Neural cell (in vitro differentiated cells): ENCODE data around the gene DDX41.

ENCODE experiments used
- EP300 ChIP-seq: fragments of 450-650 bp; conservative IDR thresholded peaks from 2 replicates; pipeline ENCODE4 v1.6.1; 2014; ENCODE audit warnings: antibody characterized with exemption, mild to moderate bottlenecking, moderate library complexity; ENCODE audit not compliant: poor library complexity, severe bottlenecking
- MXI1 ChIP-seq: fragments of 450-650 bp; conservative IDR thresholded peaks from 2 replicates; pipeline ENCODE4 v1.6.1; 2014; ENCODE audit warnings: antibody characterized with exemption, mild to moderate bottlenecking; ENCODE audit not compliant: poor library complexity, severe bottlenecking
- POLR2AphosphoS5 ChIP-seq: IDR thresholded peaks from 2 replicates; pipeline ENCODE4 v1.6.1; 2012
- RAD21 ChIP-seq: fragments of 450-650 bp; conservative IDR thresholded peaks from 2 replicates; pipeline ENCODE4 v1.6.1; 2014; ENCODE audit warnings: antibody characterized with exemption, mild to moderate bottlenecking, moderate library complexity
- SMC3 ChIP-seq: fragments of 450-650 bp; conservative IDR thresholded peaks from 2 replicates; pipeline ENCODE4 v1.6.1; 2014; ENCODE audit warnings: antibody characterized with exemption, mild to moderate bottlenecking, moderate library complexity; ENCODE audit not compliant: poor library complexity
- TAF1 ChIP-seq: IDR thresholded peaks from 2 replicates; pipeline ENCODE4 v1.6.1; 2012; ENCODE audit warnings: low read depth
- TF ChIP-seq, protein P1 (sequence below): fragments of 450-650 bp; IDR thresholded peaks from 2 replicates; pipeline ENCODE4 v1.5.1; 2014; ENCODE audit warnings: antibody characterized with exemption, mild to moderate bottlenecking, moderate library complexity; ENCODE audit not compliant: poor library complexity, severe bottlenecking
- TF ChIP-seq, protein P2 (sequence below): IDR thresholded peaks from 2 replicates; pipeline ENCODE4 v1.6.1; 2012; ENCODE audit warnings: borderline replicate concordance

DNA sequence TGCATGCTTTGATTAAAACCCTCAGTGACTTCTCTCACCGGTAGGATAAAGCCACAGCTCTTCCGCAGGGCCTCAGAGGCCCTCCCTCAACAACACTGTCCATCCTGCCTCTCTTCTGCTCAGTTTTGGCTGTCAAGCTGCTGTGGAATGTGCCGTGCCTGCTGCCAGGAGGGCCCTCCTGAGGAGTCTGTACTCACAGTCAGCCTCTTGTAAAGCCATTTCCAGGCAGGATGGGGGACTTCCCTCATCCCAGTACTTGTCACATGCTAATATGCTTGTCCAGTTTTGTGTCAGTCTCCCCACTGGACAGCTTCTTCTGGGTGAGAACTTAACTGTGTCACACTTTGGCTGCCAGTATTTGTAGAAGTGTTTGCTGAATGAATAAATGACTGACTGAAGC lies 13.9 kb upstream of the DDX41 start:
- TF ChIP-seq, protein P1, sequence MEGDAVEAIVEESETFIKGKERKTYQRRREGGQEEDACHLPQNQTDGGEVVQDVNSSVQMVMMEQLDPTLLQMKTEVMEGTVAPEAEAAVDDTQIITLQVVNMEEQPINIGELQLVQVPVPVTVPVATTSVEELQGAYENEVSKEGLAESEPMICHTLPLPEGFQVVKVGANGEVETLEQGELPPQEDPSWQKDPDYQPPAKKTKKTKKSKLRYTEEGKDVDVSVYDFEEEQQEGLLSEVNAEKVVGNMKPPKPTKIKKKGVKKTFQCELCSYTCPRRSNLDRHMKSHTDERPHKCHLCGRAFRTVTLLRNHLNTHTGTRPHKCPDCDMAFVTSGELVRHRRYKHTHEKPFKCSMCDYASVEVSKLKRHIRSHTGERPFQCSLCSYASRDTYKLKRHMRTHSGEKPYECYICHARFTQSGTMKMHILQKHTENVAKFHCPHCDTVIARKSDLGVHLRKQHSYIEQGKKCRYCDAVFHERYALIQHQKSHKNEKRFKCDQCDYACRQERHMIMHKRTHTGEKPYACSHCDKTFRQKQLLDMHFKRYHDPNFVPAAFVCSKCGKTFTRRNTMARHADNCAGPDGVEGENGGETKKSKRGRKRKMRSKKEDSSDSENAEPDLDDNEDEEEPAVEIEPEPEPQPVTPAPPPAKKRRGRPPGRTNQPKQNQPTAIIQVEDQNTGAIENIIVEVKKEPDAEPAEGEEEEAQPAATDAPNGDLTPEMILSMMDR, result no peak
- TF ChIP-seq, protein P2, sequence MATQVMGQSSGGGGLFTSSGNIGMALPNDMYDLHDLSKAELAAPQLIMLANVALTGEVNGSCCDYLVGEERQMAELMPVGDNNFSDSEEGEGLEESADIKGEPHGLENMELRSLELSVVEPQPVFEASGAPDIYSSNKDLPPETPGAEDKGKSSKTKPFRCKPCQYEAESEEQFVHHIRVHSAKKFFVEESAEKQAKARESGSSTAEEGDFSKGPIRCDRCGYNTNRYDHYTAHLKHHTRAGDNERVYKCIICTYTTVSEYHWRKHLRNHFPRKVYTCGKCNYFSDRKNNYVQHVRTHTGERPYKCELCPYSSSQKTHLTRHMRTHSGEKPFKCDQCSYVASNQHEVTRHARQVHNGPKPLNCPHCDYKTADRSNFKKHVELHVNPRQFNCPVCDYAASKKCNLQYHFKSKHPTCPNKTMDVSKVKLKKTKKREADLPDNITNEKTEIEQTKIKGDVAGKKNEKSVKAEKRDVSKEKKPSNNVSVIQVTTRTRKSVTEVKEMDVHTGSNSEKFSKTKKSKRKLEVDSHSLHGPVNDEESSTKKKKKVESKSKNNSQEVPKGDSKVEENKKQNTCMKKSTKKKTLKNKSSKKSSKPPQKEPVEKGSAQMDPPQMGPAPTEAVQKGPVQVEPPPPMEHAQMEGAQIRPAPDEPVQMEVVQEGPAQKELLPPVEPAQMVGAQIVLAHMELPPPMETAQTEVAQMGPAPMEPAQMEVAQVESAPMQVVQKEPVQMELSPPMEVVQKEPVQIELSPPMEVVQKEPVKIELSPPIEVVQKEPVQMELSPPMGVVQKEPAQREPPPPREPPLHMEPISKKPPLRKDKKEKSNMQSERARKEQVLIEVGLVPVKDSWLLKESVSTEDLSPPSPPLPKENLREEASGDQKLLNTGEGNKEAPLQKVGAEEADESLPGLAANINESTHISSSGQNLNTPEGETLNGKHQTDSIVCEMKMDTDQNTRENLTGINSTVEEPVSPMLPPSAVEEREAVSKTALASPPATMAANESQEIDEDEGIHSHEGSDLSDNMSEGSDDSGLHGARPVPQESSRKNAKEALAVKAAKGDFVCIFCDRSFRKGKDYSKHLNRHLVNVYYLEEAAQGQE, result no peak
- TF ChIP-seq POLR2AphosphoS5 (no peak), TAF1 (no peak), EP300 (no peak), MXI1 (no peak), SMC3 (no peak), RAD21 (no peak)
